ENCODE measurements around the gene SNAPC4. TPM values are rescaled to one million over a fixed set of nuclear protein-coding genes. Genes with fewer than 3 reads are reported as not detected.
A peak's percentile ranks its signal among the peaks of the same experiment; 100 is the strongest.

SNAPC4 gene
- total RNA-seq, 1 experiment from 2014 or later: 29.7 TPM

DNA sequence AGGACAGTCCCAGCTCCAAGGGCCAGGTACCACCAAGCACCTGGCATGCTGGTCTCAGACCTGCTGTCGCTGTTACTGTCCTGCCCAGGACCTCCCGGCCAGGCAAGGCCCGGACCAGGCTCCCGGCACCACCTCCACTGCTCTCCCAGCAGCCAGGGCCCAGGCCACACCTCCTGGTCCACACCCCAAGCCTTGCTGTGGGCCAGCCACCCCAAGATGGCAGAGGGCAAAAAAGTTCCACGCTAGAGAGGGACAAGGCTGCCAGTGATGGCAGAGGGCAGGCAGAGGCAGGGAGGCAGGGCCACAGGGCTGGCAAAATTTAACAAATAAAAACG is 37.6 kb downstream of the SNAPC4 start:
- Histone ChIP-seq H3K4ac (ENCODE audit: low read depth, low read length) (no peak overlapping the region), H4K8ac (replicated peaks; ENCODE audit: insufficient read length, low read depth, low read length) (no peak overlapping the region), H3K14ac (ENCODE audit: insufficient read depth, low read length) (no peak overlapping the region), H3K23me2 (ENCODE audit: insufficient read length, low read depth, low read length, poor library complexity, severe bottlenecking) (no peaks in the 10 kb centered on the region), H2AFZ (ENCODE audit: low read length) (no peak overlapping the region), H4K20me1 (ENCODE audit: control insufficient read depth, insufficient read depth, insufficient read length) (no peaks in the 10 kb centered on the region), H4K91ac (ENCODE audit: insufficient read length, low read depth, low read length) (no peak overlapping the region), H2AK5ac (ENCODE audit: insufficient read length, low read length) (no peak overlapping the region), H3K79me2 (ENCODE audit: insufficient read depth, low read length) (no peaks in the 10 kb centered on the region), H2BK120ac (ENCODE audit: low read depth, low read length, poor library complexity, severe bottlenecking) (no peak overlapping the region), H2BK12ac (ENCODE audit: insufficient read length, low read depth, low read length) (no peak overlapping the region), H3K79me1 (ENCODE audit: insufficient read depth, low read depth, low read length, poor library complexity, severe bottlenecking) (no peaks in the 10 kb centered on the region), H4K5ac (ENCODE audit: insufficient read length, low read depth, low read length) (no peak overlapping the region), H3K56ac (ENCODE audit: insufficient read length, low read depth, low read length) (no peak overlapping the region), H2BK15ac (ENCODE audit: low read depth, low read length) (no peak overlapping the region), H3K4me1 (ENCODE audit: insufficient read depth, low read length) (no peaks in the 10 kb centered on the region), H3K18ac (ENCODE audit: insufficient read length, low read depth, low read length) (no peak overlapping the region), H3K27ac (ENCODE audit: insufficient read length, low read depth, low read length) (no peak overlapping the region), H3K23ac (ENCODE audit: insufficient read length, low read depth, low read length) (no peak overlapping the region), H3K4me2 (ENCODE audit: insufficient read depth, insufficient read length, low read length) (no peak overlapping the region), H2BK20ac (ENCODE audit: low read depth, low read length, poor library complexity, severe bottlenecking) (no peak overlapping the region), H3K9me3 (ENCODE audit: control insufficient read depth, low read depth, low read length) (no peaks in the 10 kb centered on the region), H3K27me3 (ENCODE audit: insufficient read depth, low read length) (no peaks in the 10 kb centered on the region), H2BK5ac (ENCODE audit: insufficient read length, low read length) (no peak overlapping the region), H3T11ph (ENCODE audit: low read length) (no peak overlapping the region), H3K9ac (ENCODE audit: extremely low read depth, insufficient read length, low read length) (no peak overlapping the region)
- Mint-ChIP-seq H3K27me3 (ENCODE audit: low read depth) (peaks cover 1% of the 10 kb centered on the region; the same call in 1 of the 2 replicates), H3K36me3 (ENCODE audit: insufficient read depth in 1 of 3, low read depth in 3 of 3) (peaks cover 0 to 10% (median 0%) of the 10 kb centered on the region in 3 experiments; a peak in 3 of 7 replicates), H3K4me1 (peaks cover 3 to 5% of the 10 kb centered on the region in 2 experiments; a peak in 1 of 4 replicates), H3K27ac (peak overlapping the region in 1 of 3 experiments; percentile 35; a peak in 1 of 7 replicates), H3K4me3 (peak overlapping the region; percentile 82 to 87; a peak in 4 of 5 replicates), H3K9me3 (no peaks in the 10 kb centered on the region)
- TF ChIP-seq, protein P1, sequence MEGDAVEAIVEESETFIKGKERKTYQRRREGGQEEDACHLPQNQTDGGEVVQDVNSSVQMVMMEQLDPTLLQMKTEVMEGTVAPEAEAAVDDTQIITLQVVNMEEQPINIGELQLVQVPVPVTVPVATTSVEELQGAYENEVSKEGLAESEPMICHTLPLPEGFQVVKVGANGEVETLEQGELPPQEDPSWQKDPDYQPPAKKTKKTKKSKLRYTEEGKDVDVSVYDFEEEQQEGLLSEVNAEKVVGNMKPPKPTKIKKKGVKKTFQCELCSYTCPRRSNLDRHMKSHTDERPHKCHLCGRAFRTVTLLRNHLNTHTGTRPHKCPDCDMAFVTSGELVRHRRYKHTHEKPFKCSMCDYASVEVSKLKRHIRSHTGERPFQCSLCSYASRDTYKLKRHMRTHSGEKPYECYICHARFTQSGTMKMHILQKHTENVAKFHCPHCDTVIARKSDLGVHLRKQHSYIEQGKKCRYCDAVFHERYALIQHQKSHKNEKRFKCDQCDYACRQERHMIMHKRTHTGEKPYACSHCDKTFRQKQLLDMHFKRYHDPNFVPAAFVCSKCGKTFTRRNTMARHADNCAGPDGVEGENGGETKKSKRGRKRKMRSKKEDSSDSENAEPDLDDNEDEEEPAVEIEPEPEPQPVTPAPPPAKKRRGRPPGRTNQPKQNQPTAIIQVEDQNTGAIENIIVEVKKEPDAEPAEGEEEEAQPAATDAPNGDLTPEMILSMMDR (conservative IDR thresholded peaks at IDR 0.05): no peak
- no CpG with 5 or more reads among the region's 6 CpGs for WGBS (ENCODE audit: extremely low coverage, insufficient read length, low lambda C conversion rate)
- DNase-seq: no peak
